ENCODE data around the gene FXR2. TPM values are rescaled to one million over a fixed set of nuclear protein-coding genes. Genes with fewer than 3 reads are reported as not detected.

The FXR2 gene
- total RNA-seq, 1 experiment from 2014 or later, result 49.7 TPM

DNA sequence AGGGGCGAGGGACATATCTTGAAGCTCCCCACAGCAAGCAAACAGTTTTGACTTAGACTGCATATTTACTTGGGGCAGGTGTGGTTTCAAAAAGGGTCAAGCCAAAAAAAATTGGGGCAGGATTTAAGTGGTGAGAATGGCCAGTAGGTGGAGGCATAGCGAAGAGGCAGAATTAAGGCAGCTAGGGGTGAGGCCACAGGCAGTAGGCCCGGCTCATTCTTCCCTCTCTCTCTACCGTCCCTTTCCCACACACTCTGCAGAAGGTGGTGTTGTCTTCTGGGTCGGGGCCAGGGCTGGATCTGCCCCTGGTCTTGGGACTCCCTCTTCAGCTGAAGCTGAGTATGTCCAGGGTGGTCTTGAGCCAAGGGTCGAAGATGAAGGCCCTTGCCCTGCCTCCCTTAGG lies 17.8 kb upstream of the FXR2 start (continued):
- TF ChIP-seq CTCF (IDR thresholded peaks at IDR 0.05 in 2 of 3, conservative IDR thresholded peaks at IDR 0.05 in 1 of 3; ENCODE audit: borderline replicate concordance in 1 of 3, insufficient read depth in 1 of 3, low read depth in 2 of 3, low read length in 2 of 3) (peak; percentile 58 to 67 (median 60); a peak in 5 of 6 replicates), REST (IDR thresholded peaks at IDR 0.05; ENCODE audit: low read depth) (no peak)

- H4K20me1 ChIP-seq (ENCODE audit: insufficient read depth), result no peaks in the 10 kb centered on the region
- no peaks in the 10 kb centered on the region for H3K9me2 ChIP-seq (ENCODE audit: insufficient read depth)
- no peak overlapping the region; the same call in 1 of the 2 replicates for H3K27ac ChIP-seq (ENCODE audit: low read depth, low read length)
- H2AFZ ChIP-seq (ENCODE audit: low read depth, low read length, poor library complexity, severe bottlenecking), result no peak overlapping the region
- H3K36me3 ChIP-seq (ENCODE audit: control insufficient read depth in 1 of 2, insufficient read depth in 2 of 2, low read length in 2 of 2), result no peaks in the 10 kb centered on the region
- H3K4me2 ChIP-seq (ENCODE audit: low read length), result no peak overlapping the region
- H3K9ac ChIP-seq (ENCODE audit: low read length), result no peak overlapping the region
- ChIA-PET POLR2A (interaction anchor here (1.0 to 3.7 kb wide), 3 partner anchors 10 to 55 kb away, joined by 5 to 31 read pairs (median 6); partner anchors contain the start of genes MPDU1, TP53 and WRAP53), CTCF (interaction anchor here (0.6 to 5.4 kb wide), 10 partner anchors 8 to 410 kb away, joined by 3 to 54 read pairs (median 4); partner anchors contain the start of genes FXR2, TP53 and WRAP53), RAD21 (ENCODE audit: low non-redundant PET in 1 of 2, low total read pairs in 2 of 2, uncharacterized antibody in 2 of 2, unreplicated experiment in 2 of 2) (interaction anchor here (0.8 to 1.0 kb wide), 3 partner anchors 45 to 56 kb away, joined by 3 to 5 read pairs (median 3); partner anchors contain the start of gene TP53 (in 2 of the 2))
- DNase-seq (ENCODE audit: low read depth, low spot score) (no peak), ATAC-seq (no peak)
- H3K4me3 ChIP-seq (replicated peaks in 1 of 2; ENCODE audit: low read depth in 1 of 2, low read length in 2 of 2), result no peak overlapping the region
- H3K9me3 ChIP-seq (ENCODE audit: control insufficient read depth in 1 of 2, insufficient read depth in 1 of 2, low read depth in 1 of 2, low read length in 2 of 2), result no peaks in the 10 kb centered on the region
- intact Hi-C loops (cut with micrococcal nuclease), result loop anchor here (1.0 to 5.0 kb wide), 2 partner anchors 56 to 426 kb away; partner anchors contain the start of gene TP53
- H3K27me3 ChIP-seq (ENCODE audit: insufficient read depth, low read length), result no peaks in the 10 kb centered on the region
- peaks cover 4 to 15% of the 10 kb centered on the region in 2 experiments for H3K4me1 ChIP-seq (ENCODE audit: control insufficient read depth in 1 of 2, insufficient read depth in 2 of 2, low read length in 2 of 2)
- BruUV-seq (replicated peaks), result no TSS peak
- H3K79me2 ChIP-seq (ENCODE audit: insufficient read depth, low read length), result peaks cover 3% of the 10 kb centered on the region; the same call in 1 of the 2 replicates
- no peak for TF ChIP-seq ELF1 (IDR thresholded peaks at IDR 0.05; ENCODE audit: borderline replicate concordance, low read depth)
- no peak for TF ChIP-seq ZNF274 (IDR thresholded peaks at IDR 0.05; ENCODE audit: low read depth, low read length)
- TF ChIP-seq, protein P1, sequence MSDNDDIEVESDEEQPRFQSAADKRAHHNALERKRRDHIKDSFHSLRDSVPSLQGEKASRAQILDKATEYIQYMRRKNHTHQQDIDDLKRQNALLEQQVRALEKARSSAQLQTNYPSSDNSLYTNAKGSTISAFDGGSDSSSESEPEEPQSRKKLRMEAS (IDR thresholded peaks at IDR 0.05), result no peak
- TF ChIP-seq SRF (IDR thresholded peaks at IDR 0.05; ENCODE audit: low read depth), result no peak
- no peak for TF ChIP-seq POLR2AphosphoS5 (IDR thresholded peaks at IDR 0.05; ENCODE audit: low read depth, low read length)
- TF ChIP-seq TCF7L2 (IDR thresholded peaks at IDR 0.05; ENCODE audit: borderline replicate concordance, extremely low read depth, insufficient read depth, insufficient read length), result no peak
- TF ChIP-seq CEBPB (IDR thresholded peaks at IDR 0.05; ENCODE audit: low read depth), result no peak
- TF ChIP-seq CTCF (IDR thresholded peaks at IDR 0.05 in 2 of 3, conservative IDR thresholded peaks at IDR 0.05 in 1 of 3; ENCODE audit: borderline replicate concordance in 1 of 3, insufficient read depth in 1 of 3, low read depth in 2 of 3, low read length in 2 of 3), result no peak
- no peak for TF ChIP-seq POLR2A (IDR thresholded peaks at IDR 0.05; ENCODE audit: borderline replicate concordance, extremely low read depth, insufficient read depth, insufficient read length)
- TF ChIP-seq CBX3 (IDR thresholded peaks at IDR 0.05; ENCODE audit: low read depth), result no peak
- no peak for TF ChIP-seq EGR1 (IDR thresholded peaks at IDR 0.05; ENCODE audit: low read depth)
These were observed 17.0 kb upstream of the FXR2 start for GRCh38 chr17:7631398-7632380.
